Astrocyte (in vitro differentiated cells and primary cell): ENCODE results near the gene VWF.
A peak's percentile ranks its signal among the peaks of the same experiment; 100 is the strongest.

Source experiments
- CTCF ChIP-seq: IDR thresholded peaks from 2 replicates; pipeline ENCODE4 v1.5.1; 2011; ENCODE audit warnings: low read depth, mild to moderate bottlenecking, inconsistent platforms, low read length, moderate library complexity; ENCODE audit not compliant: insufficient read depth
- EZH2 ChIP-seq: IDR thresholded peaks from 2 replicates; pipeline ENCODE4 v1.6.1; 2012; ENCODE audit warnings: mild to moderate bottlenecking, low read length, inconsistent platforms; ENCODE audit not compliant: insufficient read depth

DNA sequence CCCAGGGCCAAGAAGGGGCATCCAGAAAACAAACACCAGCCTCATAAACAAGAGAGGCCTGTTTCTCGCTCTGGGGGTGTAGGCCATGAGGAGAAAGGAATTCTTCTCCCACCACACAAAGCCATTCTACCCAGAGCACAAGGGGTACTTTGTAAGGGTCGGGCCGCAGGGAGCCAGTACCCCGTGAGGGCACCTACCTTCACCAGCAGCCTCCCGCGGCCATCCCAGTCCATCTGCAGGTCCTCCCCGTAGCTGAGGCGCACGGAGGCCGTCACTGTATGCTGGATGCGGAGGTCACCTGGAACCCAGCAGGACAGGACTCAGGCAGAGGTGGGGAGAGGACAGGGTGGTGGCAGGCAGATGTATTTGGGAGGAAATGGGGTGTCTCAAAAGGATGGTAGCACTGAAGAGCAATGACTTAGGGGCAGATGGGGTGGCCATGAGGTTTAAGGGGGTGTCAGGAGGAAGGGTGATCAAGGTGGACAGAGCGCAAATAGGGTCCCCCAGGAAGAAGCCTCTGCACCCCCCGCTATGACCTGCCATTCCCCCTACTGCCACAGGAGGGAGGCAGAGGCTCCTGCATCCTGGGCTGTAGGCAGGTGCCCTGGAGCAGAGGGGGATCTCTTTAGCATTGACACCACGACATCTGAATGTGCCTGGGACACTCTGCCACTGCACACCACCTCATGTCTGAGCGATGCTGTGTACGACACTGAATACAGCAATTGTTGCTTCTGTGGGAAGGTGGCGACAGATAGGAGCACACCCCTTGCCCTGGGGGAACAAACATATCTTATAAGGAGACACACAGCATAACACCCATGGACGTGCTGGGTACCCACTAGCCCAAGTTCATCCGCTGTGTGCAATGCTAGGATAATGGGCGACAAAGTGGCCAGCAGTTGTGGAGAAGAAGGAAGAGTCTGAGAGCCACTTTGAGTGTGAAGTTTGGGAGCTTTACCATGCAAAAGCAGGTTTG, 61.4 kb downstream of the VWF start:
- peak; percentile 95 for TF ChIP-seq CTCF
- no peak for TF ChIP-seq EZH2
